ENCODE data around the gene IL36RN.

Gene IL36RN

GRCh38 chr2:113058998-113059960 is at the start of gene IL36RN:
TSS of gene IL36RN (plus strand) at chr2:113059198. CDS start at chr2:113059439, 241 bp downstream.
- Histone ChIP-seq H3K9me3 (ENCODE audit: control insufficient read depth, low read length) (no peaks in the 10 kb centered on the region), H3K9ac (no peak within 1 kb of the TSS), H3K4me2 (ENCODE audit: low read length) (peak within 1 kb of the TSS; percentile 24), H3K27ac (no peak within 1 kb of the TSS), H3K27me3 (ENCODE audit: control insufficient read depth, insufficient read depth, low read length) (no peaks in the 10 kb centered on the region), H3K79me2 (no peaks in the 10 kb centered on the region), H3K36me3 (ENCODE audit: control insufficient read depth, insufficient read depth, low read length) (no peaks in the 10 kb centered on the region), H3K4me3 (ENCODE audit: low read depth, low read length) (peak within 1 kb of the TSS; percentile 13), H2AFZ (no peak within 1 kb of the TSS), H3K4me1 (no peaks in the 10 kb centered on the region)
- no peak for TF ChIP-seq CTCF (IDR thresholded peaks at IDR 0.05)

- Histone ChIP-seq H3K9me3 (ENCODE audit: control insufficient read depth, low read length) (no peaks in the 10 kb centered on the region), H3K9ac (no peak overlapping the region), H3K27me3 (ENCODE audit: control insufficient read depth, insufficient read depth, low read length) (no peaks in the 10 kb centered on the region), H2AFZ (no peak overlapping the region), H3K4me2 (ENCODE audit: low read length) (no peak overlapping the region), H3K27ac (no peak overlapping the region), H3K79me2 (no peaks in the 10 kb centered on the region), H3K4me1 (no peaks in the 10 kb centered on the region), H3K4me3 (ENCODE audit: low read depth, low read length) (no peak overlapping the region), H3K36me3 (ENCODE audit: control insufficient read depth, insufficient read depth, low read length) (no peaks in the 10 kb centered on the region)
- TF ChIP-seq CTCF (IDR thresholded peaks at IDR 0.05) = no peak
Measured at GRCh38 chr2:113009622-113010021, 49.4 kb upstream of the IL36RN start.

GRCh38 chr2:113010088-113010487 is 48.9 kb upstream of the IL36RN start:
- Histone ChIP-seq H3K27me3 (ENCODE audit: control insufficient read depth, insufficient read depth, low read length) (no peaks in the 10 kb centered on the region), H3K27ac (no peak overlapping the region), H3K79me2 (no peaks in the 10 kb centered on the region), H3K4me1 (no peaks in the 10 kb centered on the region), H2AFZ (no peak overlapping the region), H3K9me3 (ENCODE audit: control insufficient read depth, low read length) (no peaks in the 10 kb centered on the region), H3K4me2 (ENCODE audit: low read length) (no peak overlapping the region), H3K9ac (no peak overlapping the region), H3K36me3 (ENCODE audit: control insufficient read depth, insufficient read depth, low read length) (no peaks in the 10 kb centered on the region), H3K4me3 (ENCODE audit: low read depth, low read length) (no peak overlapping the region)
- no peak for TF ChIP-seq CTCF (IDR thresholded peaks at IDR 0.05)

- Histone ChIP-seq H3K36me3 (ENCODE audit: control insufficient read depth, insufficient read depth, low read length) (no peaks in the 10 kb centered on the region), H3K9ac (no peak overlapping the region), H3K4me3 (ENCODE audit: low read depth, low read length) (no peak overlapping the region), H3K27me3 (ENCODE audit: control insufficient read depth, insufficient read depth, low read length) (no peaks in the 10 kb centered on the region), H2AFZ (no peak overlapping the region), H3K27ac (no peak overlapping the region), H3K4me2 (ENCODE audit: low read length) (no peak overlapping the region), H3K9me3 (ENCODE audit: control insufficient read depth, low read length) (no peaks in the 10 kb centered on the region), H3K4me1 (no peaks in the 10 kb centered on the region), H3K79me2 (no peaks in the 10 kb centered on the region)
- no peak for TF ChIP-seq CTCF (IDR thresholded peaks at IDR 0.05)
Measured at GRCh38 chr2:113011108-113011507, 47.9 kb upstream of the IL36RN start.
